Glutamatergic neuron (in vitro differentiated cells): Measurements from ENCODE around the gene ZNF79. TPM values are rescaled to one million over a fixed set of nuclear protein-coding genes. Genes with fewer than 3 reads are reported as not detected.

Experiments used
- DNase-seq: peaks from one replicate; pipeline ENCODE4 v3.0.0; 2022
- H3K27ac Mint-ChIP-seq: one replicate; pipeline ENCODE4 v1.8.0; 2020; ENCODE audit warnings: mild to moderate bottlenecking, mixed read lengths, inconsistent platforms; ENCODE audit not compliant: unreplicated experiment
- H3K27me3 Mint-ChIP-seq: one replicate; pipeline ENCODE4 v1.8.0; 2020; ENCODE audit warnings: mild to moderate bottlenecking, moderate library complexity, mixed read lengths, inconsistent platforms; ENCODE audit not compliant: unreplicated experiment
- H3K36me3 Mint-ChIP-seq: one replicate; pipeline ENCODE4 v1.8.0; 2020; ENCODE audit warnings: mild to moderate bottlenecking, mixed read lengths, inconsistent platforms; ENCODE audit not compliant: unreplicated experiment
- H3K4me1 Mint-ChIP-seq: one replicate; pipeline ENCODE4 v1.8.0; 2020; ENCODE audit warnings: mild to moderate bottlenecking, low read depth, mixed read lengths, inconsistent platforms; ENCODE audit not compliant: unreplicated experiment
- H3K4me3 Mint-ChIP-seq: one replicate; pipeline ENCODE4 v1.8.0; 2020; ENCODE audit warnings: mild to moderate bottlenecking, mixed read lengths, inconsistent platforms; ENCODE audit not compliant: unreplicated experiment
- H3K9me3 Mint-ChIP-seq: one replicate; pipeline ENCODE4 v1.8.0; 2020; ENCODE audit warnings: mild to moderate bottlenecking, moderate library complexity, mixed read lengths, inconsistent platforms; ENCODE audit not compliant: unreplicated experiment
- total RNA-seq: library from RNA; stranded (reverse); fragmentation: NEBNext Ultra II Directional; extraction: Animal tissue kit (Norgen Biotek cat#: 25700); gene quantifications from one replicate; pipeline ENCODE4 v1.2.1, GENCODE V29; 2021; ENCODE audit not compliant: unreplicated experiment
- TF ChIP-seq, protein P1 (sequence below): fragments of 200-600 bp; sonication (generic); IDR thresholded peaks from one replicate; pipeline ENCODE4 v1.5.0; 2021; ENCODE audit not compliant: partially characterized antibody, unreplicated experiment

ZNF79 gene
- total RNA-seq, 1 donor from 2014 or later: 10.0 TPM

DNA sequence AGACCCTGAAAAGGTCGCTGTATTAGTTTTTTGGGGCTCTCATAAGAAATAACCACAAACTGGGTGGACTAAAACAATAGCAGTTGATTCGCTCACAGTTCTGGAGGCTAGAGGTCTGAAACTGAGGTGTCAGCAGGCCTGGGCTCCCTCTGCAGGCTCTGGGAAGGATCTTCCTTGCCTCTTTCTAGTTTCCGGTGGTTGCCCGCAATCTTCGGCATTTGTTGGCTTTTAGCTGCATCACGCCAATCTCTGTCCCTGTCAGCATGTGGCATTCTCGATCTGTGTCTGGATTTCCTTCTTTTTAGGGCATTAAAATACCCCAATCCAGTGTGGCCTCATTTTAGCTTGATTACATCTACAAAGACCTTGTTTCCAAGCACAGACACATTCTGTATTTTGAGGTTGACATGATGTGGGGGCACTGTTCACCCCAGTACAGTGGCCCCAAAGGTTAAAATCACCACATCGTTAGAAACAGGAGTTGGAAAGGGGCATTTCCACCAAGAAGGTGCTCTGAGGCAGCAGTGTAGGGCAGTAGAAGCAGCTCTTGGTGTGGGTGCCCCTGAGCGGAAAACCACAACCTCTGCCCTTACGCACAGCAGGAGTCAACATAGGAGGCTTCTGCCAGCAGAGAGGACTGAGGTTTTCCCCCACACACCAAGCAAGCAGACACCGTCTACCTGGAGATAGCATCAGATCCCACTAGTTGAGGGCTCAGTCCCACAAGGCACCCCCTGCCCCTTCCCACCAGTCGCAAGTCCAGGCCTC, 13.5 kb downstream of the ZNF79 start:
- Mint-ChIP-seq H3K27me3 (peaks cover 4% of the 10 kb centered on the region), H3K36me3 (peaks cover 15% of the 10 kb centered on the region), H3K4me1 (no peaks in the 10 kb centered on the region), H3K4me3 (no peak overlapping the region), H3K9me3 (peaks cover 1% of the 10 kb centered on the region), H3K27ac (no peak overlapping the region)
- no peak for DNase-seq
- TF ChIP-seq, protein P1, sequence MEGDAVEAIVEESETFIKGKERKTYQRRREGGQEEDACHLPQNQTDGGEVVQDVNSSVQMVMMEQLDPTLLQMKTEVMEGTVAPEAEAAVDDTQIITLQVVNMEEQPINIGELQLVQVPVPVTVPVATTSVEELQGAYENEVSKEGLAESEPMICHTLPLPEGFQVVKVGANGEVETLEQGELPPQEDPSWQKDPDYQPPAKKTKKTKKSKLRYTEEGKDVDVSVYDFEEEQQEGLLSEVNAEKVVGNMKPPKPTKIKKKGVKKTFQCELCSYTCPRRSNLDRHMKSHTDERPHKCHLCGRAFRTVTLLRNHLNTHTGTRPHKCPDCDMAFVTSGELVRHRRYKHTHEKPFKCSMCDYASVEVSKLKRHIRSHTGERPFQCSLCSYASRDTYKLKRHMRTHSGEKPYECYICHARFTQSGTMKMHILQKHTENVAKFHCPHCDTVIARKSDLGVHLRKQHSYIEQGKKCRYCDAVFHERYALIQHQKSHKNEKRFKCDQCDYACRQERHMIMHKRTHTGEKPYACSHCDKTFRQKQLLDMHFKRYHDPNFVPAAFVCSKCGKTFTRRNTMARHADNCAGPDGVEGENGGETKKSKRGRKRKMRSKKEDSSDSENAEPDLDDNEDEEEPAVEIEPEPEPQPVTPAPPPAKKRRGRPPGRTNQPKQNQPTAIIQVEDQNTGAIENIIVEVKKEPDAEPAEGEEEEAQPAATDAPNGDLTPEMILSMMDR: no peak

DNA sequence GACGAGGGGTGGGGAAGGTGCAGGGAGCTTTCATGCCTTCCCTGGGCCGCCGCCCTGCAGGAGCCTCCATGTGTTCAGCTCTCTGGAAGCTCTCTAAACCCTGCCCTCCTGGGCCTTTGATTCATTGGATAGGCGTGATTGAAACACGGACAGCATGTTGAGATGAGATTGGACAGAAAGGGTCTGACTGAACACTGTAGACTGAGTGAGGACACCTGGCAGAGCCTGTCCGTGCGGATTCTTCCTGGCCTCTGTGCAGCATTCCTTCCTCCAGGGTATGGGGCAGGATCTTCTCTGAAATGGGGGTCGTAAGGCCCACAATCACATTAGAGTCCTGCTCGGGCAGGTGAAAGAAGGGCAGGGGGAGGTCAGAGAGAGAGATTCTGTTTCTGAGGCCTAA, 14.2 kb downstream of the ZNF79 start:
- Mint-ChIP-seq H3K27ac (no peak overlapping the region), H3K9me3 (peaks cover 1% of the 10 kb centered on the region), H3K36me3 (peaks cover 15% of the 10 kb centered on the region), H3K4me3 (no peak overlapping the region), H3K4me1 (no peaks in the 10 kb centered on the region), H3K27me3 (peaks cover 4% of the 10 kb centered on the region)
- no peak for DNase-seq
- TF ChIP-seq, protein P1: no peak

DNA sequence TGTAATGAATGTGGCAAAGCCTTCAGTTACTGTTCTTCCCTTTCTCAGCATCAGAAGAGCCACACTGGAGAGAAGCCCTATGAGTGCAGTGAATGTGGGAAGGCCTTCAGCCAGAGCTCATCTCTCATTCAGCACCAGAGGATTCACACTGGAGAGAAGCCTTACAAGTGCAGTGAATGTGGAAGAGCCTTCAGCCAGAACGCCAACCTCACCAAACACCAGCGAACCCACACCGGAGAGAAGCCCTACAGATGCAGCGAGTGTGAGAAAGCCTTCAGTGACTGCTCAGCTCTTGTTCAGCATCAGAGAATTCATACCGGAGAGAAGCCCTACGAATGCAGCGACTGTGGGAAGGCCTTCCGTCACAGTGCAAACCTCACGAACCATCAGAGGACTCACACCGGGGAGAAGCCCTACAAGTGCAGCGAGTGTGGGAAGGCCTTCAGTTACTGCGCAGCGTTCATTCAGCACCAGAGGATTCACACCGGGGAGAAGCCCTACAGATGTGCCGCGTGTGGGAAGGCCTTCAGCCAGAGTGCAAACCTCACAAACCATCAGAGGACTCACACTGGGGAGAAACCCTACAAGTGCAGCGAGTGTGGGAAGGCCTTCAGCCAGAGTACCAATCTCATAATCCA, 20.2 kb downstream of the ZNF79 start:
- DNase-seq: no peak
- peaks cover 11% of the 10 kb centered on the region for H3K9me3 Mint-ChIP-seq
- peaks cover 24% of the 10 kb centered on the region for H3K36me3 Mint-ChIP-seq
- H3K4me1 Mint-ChIP-seq: peaks cover 5% of the 10 kb centered on the region
- H3K27me3 Mint-ChIP-seq: peaks cover 4% of the 10 kb centered on the region
- no peak overlapping the region for H3K4me3 Mint-ChIP-seq
- TF ChIP-seq, protein P1: no peak
- no peak overlapping the region for H3K27ac Mint-ChIP-seq

DNA sequence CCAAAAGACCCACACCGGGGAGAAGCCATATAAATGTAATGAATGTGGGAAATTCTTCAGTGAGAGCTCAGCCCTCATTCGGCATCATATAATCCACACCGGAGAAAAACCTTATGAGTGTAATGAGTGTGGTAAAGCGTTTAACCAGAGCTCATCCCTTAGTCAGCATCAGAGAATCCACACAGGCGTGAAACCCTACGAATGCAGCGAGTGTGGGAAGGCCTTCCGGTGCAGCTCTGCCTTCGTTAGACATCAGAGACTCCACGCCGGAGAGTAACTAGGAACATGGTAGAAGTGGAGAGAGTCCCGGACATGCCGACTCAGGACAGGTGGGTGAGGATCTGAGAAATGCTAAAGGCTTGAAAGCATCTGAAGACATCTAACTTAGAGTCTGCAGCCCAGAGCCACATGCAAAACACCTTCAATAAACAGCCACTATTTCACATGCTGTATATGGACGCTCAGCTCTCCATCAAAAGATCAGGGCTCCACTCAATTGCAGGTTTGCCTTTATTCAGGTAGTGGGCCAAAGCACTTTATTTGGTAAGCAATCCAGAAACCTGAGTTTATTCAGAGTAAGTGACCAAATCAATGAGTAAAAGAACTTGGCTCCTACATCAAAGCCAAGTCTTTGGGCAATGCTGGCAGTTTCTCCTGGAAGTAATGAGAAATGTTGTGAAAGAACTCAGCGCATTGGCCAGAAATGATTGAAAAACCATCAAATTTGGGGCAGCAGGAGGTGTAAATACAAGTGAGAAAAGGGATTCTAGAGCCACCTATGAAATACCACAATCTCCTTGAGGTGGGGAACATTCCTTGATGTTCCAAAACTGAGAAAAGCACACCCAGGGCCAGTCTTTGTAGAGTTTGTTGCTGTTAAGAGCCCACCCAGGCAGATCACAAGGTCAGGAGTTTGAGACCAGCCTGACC, 21.0 kb downstream of the ZNF79 start:
- Mint-ChIP-seq H3K4me3 (no peak overlapping the region), H3K27me3 (peaks cover 6% of the 10 kb centered on the region), H3K9me3 (peaks cover 14% of the 10 kb centered on the region), H3K4me1 (peaks cover 9% of the 10 kb centered on the region), H3K36me3 (peaks cover 22% of the 10 kb centered on the region), H3K27ac (no peak overlapping the region)
- TF ChIP-seq, protein P1: no peak
- no peak for DNase-seq
